ENCODE measurements around the gene TSHZ3. TPM values are rescaled to one million over a fixed set of nuclear protein-coding genes. Genes with fewer than 3 reads are reported as not detected.

The TSHZ3 gene
- total RNA-seq, 1 donor = 7.6 TPM

GRCh38 chr19:31337008-31337914 lies 12.0 kb downstream of the TSHZ3 start:
- Histone ChIP-seq H3K4me1 (ENCODE audit: insufficient read depth, low read length) (peaks cover 25% of the 10 kb centered on the region), H2AFZ (ENCODE audit: low read length) (no peak overlapping the region), H3K9me3 (ENCODE audit: low read depth, low read length) (no peaks in the 10 kb centered on the region), H3K27ac (ENCODE audit: low read depth, low read length) (no peak overlapping the region), H3K36me3 (ENCODE audit: insufficient read depth, low read length) (peaks cover 4% of the 10 kb centered on the region), H4K20me1 (ENCODE audit: insufficient read depth, low read length) (peaks cover 21% of the 10 kb centered on the region), H3K79me2 (ENCODE audit: insufficient read depth, low read length) (peaks cover 79% of the 10 kb centered on the region), H3K4me2 (ENCODE audit: insufficient read depth, low read length) (no peak overlapping the region), H3K27me3 (ENCODE audit: insufficient read depth, low read length) (no peaks in the 10 kb centered on the region), H3K4me3 (ENCODE audit: insufficient read depth, low read length) (no peak overlapping the region)
- DNase-seq (ENCODE audit: insufficient read length, low spot score, missing footprints) = no peak
- TF ChIP-seq CTCF (IDR thresholded peaks at IDR 0.05; ENCODE audit: extremely low read depth, low read depth, low read length) = no peak

GRCh38 chr19:31335716-31336115 lies 13.5 kb downstream of the TSHZ3 start:
- H3K4me1 ChIP-seq (ENCODE audit: insufficient read depth, low read length) = peaks cover 29% of the 10 kb centered on the region
- no peak for TF ChIP-seq CTCF (IDR thresholded peaks at IDR 0.05; ENCODE audit: extremely low read depth, low read depth, low read length)
- no peak overlapping the region for H2AFZ ChIP-seq (ENCODE audit: low read length)
- no peak overlapping the region for H3K4me3 ChIP-seq (ENCODE audit: insufficient read depth, low read length)
- no peaks in the 10 kb centered on the region for H3K36me3 ChIP-seq (ENCODE audit: insufficient read depth, low read length)
- DNase-seq (ENCODE audit: insufficient read length, low spot score, missing footprints) = no peak
- H3K79me2 ChIP-seq (ENCODE audit: insufficient read depth, low read length) = peaks cover 79% of the 10 kb centered on the region
- peaks cover 13% of the 10 kb centered on the region for H4K20me1 ChIP-seq (ENCODE audit: insufficient read depth, low read length)
- H3K4me2 ChIP-seq (ENCODE audit: insufficient read depth, low read length) = no peak overlapping the region
- no peak overlapping the region for H3K27ac ChIP-seq (ENCODE audit: low read depth, low read length)
- H3K27me3 ChIP-seq (ENCODE audit: insufficient read depth, low read length) = no peaks in the 10 kb centered on the region
- H3K9me3 ChIP-seq (ENCODE audit: low read depth, low read length) = no peaks in the 10 kb centered on the region

- Histone ChIP-seq H3K79me2 (ENCODE audit: insufficient read depth, low read length) (peaks cover 79% of the 10 kb centered on the region), H3K36me3 (ENCODE audit: insufficient read depth, low read length) (no peaks in the 10 kb centered on the region), H3K27ac (ENCODE audit: low read depth, low read length) (no peak overlapping the region), H3K9me3 (ENCODE audit: low read depth, low read length) (no peaks in the 10 kb centered on the region), H3K27me3 (ENCODE audit: insufficient read depth, low read length) (no peaks in the 10 kb centered on the region), H3K4me2 (ENCODE audit: insufficient read depth, low read length) (peak overlapping the region; percentile 26), H3K4me3 (ENCODE audit: insufficient read depth, low read length) (no peak overlapping the region), H2AFZ (ENCODE audit: low read length) (no peak overlapping the region), H4K20me1 (ENCODE audit: insufficient read depth, low read length) (peaks cover 11% of the 10 kb centered on the region), H3K4me1 (ENCODE audit: insufficient read depth, low read length) (peaks cover 32% of the 10 kb centered on the region)
- DNase-seq (ENCODE audit: insufficient read length, low spot score, missing footprints) = no peak
- no peak for TF ChIP-seq CTCF (IDR thresholded peaks at IDR 0.05; ENCODE audit: extremely low read depth, low read depth, low read length)
These were observed 14.2 kb downstream of the TSHZ3 start for GRCh38 chr19:31334849-31335624.

Data from osteoblast (primary cell).